HL-60/S4 (cell line): ENCODE results near the gene TGM6.
"Not testable (repeated sequence)": the region's sequence is repeated elsewhere in the genome, so short reads cannot be mapped to it uniquely, and the experiment has no call there.

Experiments used
- in situ Hi-C: fragments of 300-500 bp; cut with MboI; formaldehyde crosslinking; loops from 2 replicates; pipeline ENCODE4 v1.14.3; 2022; ENCODE audit warnings: low sequenced_read_pairs

Gene TGM6

GRCh38 chr20:2397091-2397490 is 16.4 kb downstream of the TGM6 start:
- in situ Hi-C loops, result no loop called here

GRCh38 chr20:2397595-2398145 is 17.0 kb downstream of the TGM6 start:
- in situ Hi-C loops, result no loop called here

- in situ Hi-C loops, result no loop called here
Observed at GRCh38 chr20:2398449-2398848, 17.7 kb downstream of the TGM6 start.

GRCh38 chr20:2399390-2399789 is 18.7 kb downstream of the TGM6 start:
- in situ Hi-C loops, result no loop called here

GRCh38 chr20:2400290-2400689 is 19.6 kb downstream of the TGM6 start:
- in situ Hi-C loops, result no loop called here

- in situ Hi-C loops, result no loop called here
Observed at GRCh38 chr20:2401527-2401926, 20.8 kb downstream of the TGM6 start.

- in situ Hi-C loops, result no loop called here
Observed at GRCh38 chr20:2402271-2402980, 21.7 kb downstream of the TGM6 start.

- in situ Hi-C loops, result no loop called here
Observed at GRCh38 chr20:2403291-2404052, 22.8 kb downstream of the TGM6 start.

GRCh38 chr20:2405693-2406065 is 25.0 kb downstream of the TGM6 start:
- in situ Hi-C loops, result no loop called here

GRCh38 chr20:2407355-2407754 is 26.7 kb downstream of the TGM6 start:
- in situ Hi-C loops, result not testable (repeated sequence)

- in situ Hi-C loops, result no loop called here
Observed at GRCh38 chr20:2408111-2408510, 27.4 kb downstream of the TGM6 start.

GRCh38 chr20:2416541-2417212 is 36.0 kb downstream of the TGM6 start:
- in situ Hi-C loops, result no loop called here

GRCh38 chr20:2417213-2417541 is 36.5 kb downstream of the TGM6 start:
- in situ Hi-C loops, result no loop called here

- in situ Hi-C loops, result no loop called here
Observed at GRCh38 chr20:2418388-2418787, 37.7 kb downstream of the TGM6 start.

- in situ Hi-C loops, result no loop called here
Observed at GRCh38 chr20:2420510-2420909, 39.8 kb downstream of the TGM6 start.

- in situ Hi-C loops, result no loop called here
Observed at GRCh38 chr20:2421247-2421646, 40.5 kb downstream of the TGM6 start.

- in situ Hi-C loops, result no loop called here
Observed at GRCh38 chr20:2429051-2429450, 48.4 kb downstream of the TGM6 start.

- in situ Hi-C loops, result no loop called here
Observed at GRCh38 chr20:2430538-2430937, 49.8 kb downstream of the TGM6 start.

GRCh38 chr20:2431185-2431584 is 50.5 kb downstream of the TGM6 start:
- in situ Hi-C loops, result no loop called here

- in situ Hi-C loops, result no loop called here
Observed at GRCh38 chr20:2446845-2447244, 66.1 kb downstream of the TGM6 start.

GRCh38 chr20:2449386-2449785 is 68.7 kb downstream of the TGM6 start:
- in situ Hi-C loops, result no loop called here

- in situ Hi-C loops, result no loop called here
Observed at GRCh38 chr20:2451422-2451821, 70.7 kb downstream of the TGM6 start.
